GM19238 (cell line): Measurements from ENCODE around the gene CT45A10.
A peak's percentile ranks its signal among the peaks of the same experiment; 100 is the strongest.
"Not testable (repeated sequence)": the region's sequence is repeated elsewhere in the genome, so short reads cannot be mapped to it uniquely, and the experiment has no call there.

Experiments used
- DNase-seq: peaks from one replicate; pipeline ENCODE4 v3.0.0; 2011; ENCODE audit warnings: low spot score; ENCODE audit not compliant: insufficient read length

The CT45A10 gene

GRCh38 chrX:135893294-135893817 lies at the start of gene CT45A10, which contains the start of gene SAGE1:
TSS of gene CT45A10 (minus strand) at chrX:135893444. CDS start at chrX:135885344, 8,100 bp downstream.
TSS of gene SAGE1 (plus strand) at chrX:135893716. CDS start at chrX:135896243, 2,527 bp downstream.
- no peak for DNase-seq

GRCh38 chrX:135931644-135932487 lies 38.6 kb upstream of the CT45A10 start:
- DNase-seq = peak; percentile 7

GRCh38 chrX:135927897-135928296 lies 34.7 kb upstream of the CT45A10 start:
- DNase-seq = no peak

- no peak for DNase-seq
Measured at GRCh38 chrX:135923353-135923752, 30.1 kb upstream of the CT45A10 start.

- not testable (repeated sequence) for DNase-seq
Measured at GRCh38 chrX:135920516-135920915, 27.3 kb upstream of the CT45A10 start.

- DNase-seq = no peak
Measured at GRCh38 chrX:135914404-135914803, 21.2 kb upstream of the CT45A10 start.

- DNase-seq = no peak
Measured at GRCh38 chrX:135910251-135910650, 17.0 kb upstream of the CT45A10 start.

- no peak for DNase-seq
Measured at GRCh38 chrX:135892781-135893180, 463 bp downstream of the CT45A10 start.

GRCh38 chrX:135890087-135890585 lies 3.1 kb downstream of the CT45A10 start:
- DNase-seq = no peak

GRCh38 chrX:135888976-135889375 lies 4.3 kb downstream of the CT45A10 start:
- not testable (repeated sequence) for DNase-seq

GRCh38 chrX:135888230-135888629 lies 5.0 kb downstream of the CT45A10 start:
- DNase-seq = not testable (repeated sequence)

- not testable (repeated sequence) for DNase-seq
Measured at GRCh38 chrX:135882741-135883140, 10.5 kb downstream of the CT45A10 start.

GRCh38 chrX:135871712-135872111 lies 21.5 kb downstream of the CT45A10 start, which contains the start of gene CT45A9:
TSS of gene CT45A9 (minus strand) at chrX:135871812. CDS start at chrX:135868061, 3,751 bp downstream.
- DNase-seq = not testable (repeated sequence)

- DNase-seq = not testable (repeated sequence)
Measured at GRCh38 chrX:135854438-135854837, 38.8 kb downstream of the CT45A10 start, which contains the start of gene CT45A8. TSS of gene CT45A8 (minus strand) at chrX:135854538. CDS start at chrX:135850783, 3,755 bp downstream.

GRCh38 chrX:135837180-135837579 lies 56.1 kb downstream of the CT45A10 start, which contains the start of gene CT45A7:
TSS of gene CT45A7 (minus strand) at chrX:135837280. CDS start at chrX:135833533, 3,747 bp downstream.
- DNase-seq = not testable (repeated sequence)
